Lower lobe of right lung (tissue), 2 donors: ENCODE data around the gene FASN. TPM values are rescaled to one million over a fixed set of nuclear protein-coding genes. Genes with fewer than 3 reads are reported as not detected.
A peak's percentile ranks its signal among the peaks of the same experiment; 100 is the strongest.

Experiments
- ATAC-seq, 2 donors: fragments of 200-7000 bp; cut with Tn5 transposase; one replicate each; pipeline ENCODE4 v1.9.1; 2020 to 2022; ENCODE audit warnings: mild to moderate bottlenecking in 2 of 2, moderate library complexity in 2 of 2
- DNase-seq: peaks from one replicate; pipeline ENCODE4 v3.0.0-alpha.2; 2020
- H3K27ac ChIP-seq: fragments of 200-600 bp; one replicate; pipeline ENCODE4 v1.8.0; 2022
- H3K27me3 ChIP-seq: fragments of 200-600 bp; one replicate; pipeline ENCODE4 v1.8.0; 2022; ENCODE audit warnings: low read depth
- H3K36me3 ChIP-seq: fragments of 200-600 bp; one replicate; pipeline ENCODE4 v1.8.0; 2022; ENCODE audit warnings: mild to moderate bottlenecking
- H3K4me1 ChIP-seq: fragments of 200-600 bp; one replicate; pipeline ENCODE4 v1.8.0; 2022
- H3K4me3 ChIP-seq: fragments of 200-600 bp; one replicate; pipeline ENCODE4 v1.8.0; 2022; ENCODE audit warnings: mild to moderate bottlenecking
- H3K9me3 ChIP-seq: fragments of 200-600 bp; one replicate; pipeline ENCODE4 v1.8.0; 2022
- intact Hi-C: fragments of 100-400 bp; cut with DNase I; formaldehyde crosslinking; loops from one replicate; pipeline ENCODE4 v1.11.0; 2022
- total RNA-seq: library from RNA; stranded (reverse); fragmentation: NEBNext Ultra II Directional; extraction: Animal tissue kit (Norgen Biotek cat#: 25700); gene quantifications from one replicate; pipeline ENCODE4 v1.2.1, GENCODE V29; 2021
- TF ChIP-seq, protein P1 (sequence below): fragments of 200-600 bp; IDR thresholded peaks from one replicate; pipeline ENCODE4 v1.8.0; 2022; ENCODE audit warnings: antibody characterized with exemption, mild to moderate bottlenecking
- donor health status: DM: no; HTN: yes; CAD: no; lungs with severe emphysema.

Gene FASN
- total RNA-seq, 1 donor from 2014 or later, result 302 TPM

DNA sequence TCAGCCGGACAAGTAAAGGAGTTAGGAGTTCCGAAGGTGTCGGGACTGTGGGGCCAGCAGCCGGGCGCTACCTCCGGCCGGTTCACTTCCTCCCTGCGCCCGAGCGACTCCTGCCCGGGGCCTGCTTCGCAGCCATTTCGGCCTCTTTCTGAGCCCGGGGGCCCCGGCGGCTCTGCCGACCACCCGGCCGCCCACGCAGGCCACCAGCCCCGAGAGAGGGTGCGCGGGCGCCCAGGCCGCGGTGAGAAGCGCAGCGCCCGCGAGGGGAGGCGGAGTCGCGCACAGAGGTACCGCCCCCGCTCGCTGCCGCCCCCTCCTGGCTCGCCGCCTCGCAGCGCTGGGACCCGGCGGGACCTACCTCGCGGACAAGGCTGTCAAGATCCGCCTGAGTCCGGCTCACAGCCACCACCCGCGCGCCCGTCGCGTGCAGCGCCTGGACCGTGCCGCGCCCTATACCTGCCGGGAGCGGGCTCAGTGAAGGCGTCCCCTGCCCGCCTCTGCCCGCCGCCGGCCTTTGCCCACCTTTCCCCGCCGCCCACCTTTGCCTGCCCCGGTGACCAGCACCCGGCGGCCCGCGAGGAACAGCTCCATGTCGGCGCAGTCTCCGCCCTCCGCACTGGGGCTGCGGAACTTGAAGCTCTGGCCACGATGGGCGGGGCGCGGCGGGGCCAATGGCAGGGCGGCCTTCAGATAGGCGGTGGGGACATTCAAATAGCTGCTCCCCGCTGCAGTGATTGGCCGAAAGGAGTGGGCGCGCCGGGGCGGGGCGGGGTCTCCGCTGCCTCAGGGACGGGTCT lies 60.7 kb downstream of the FASN start, which contains the start of gene DCXR:
DCXR (minus strand) TSS at position 606 of the 797 bp plus-strand sequence; CDS start at position 591, 15 bp downstream.
- intact Hi-C loops, result no loop called here
- H3K36me3 ChIP-seq, result no peaks in the 10 kb centered on the region
- peak within 1 kb of the TSS; percentile 97 for H3K27ac ChIP-seq
- DNase-seq, result peak; percentile 98
- peak within 1 kb of the TSS; percentile 76 for H3K4me3 ChIP-seq
- H3K4me1 ChIP-seq, result peaks cover 29% of the 10 kb centered on the region
- TF ChIP-seq, protein P1, sequence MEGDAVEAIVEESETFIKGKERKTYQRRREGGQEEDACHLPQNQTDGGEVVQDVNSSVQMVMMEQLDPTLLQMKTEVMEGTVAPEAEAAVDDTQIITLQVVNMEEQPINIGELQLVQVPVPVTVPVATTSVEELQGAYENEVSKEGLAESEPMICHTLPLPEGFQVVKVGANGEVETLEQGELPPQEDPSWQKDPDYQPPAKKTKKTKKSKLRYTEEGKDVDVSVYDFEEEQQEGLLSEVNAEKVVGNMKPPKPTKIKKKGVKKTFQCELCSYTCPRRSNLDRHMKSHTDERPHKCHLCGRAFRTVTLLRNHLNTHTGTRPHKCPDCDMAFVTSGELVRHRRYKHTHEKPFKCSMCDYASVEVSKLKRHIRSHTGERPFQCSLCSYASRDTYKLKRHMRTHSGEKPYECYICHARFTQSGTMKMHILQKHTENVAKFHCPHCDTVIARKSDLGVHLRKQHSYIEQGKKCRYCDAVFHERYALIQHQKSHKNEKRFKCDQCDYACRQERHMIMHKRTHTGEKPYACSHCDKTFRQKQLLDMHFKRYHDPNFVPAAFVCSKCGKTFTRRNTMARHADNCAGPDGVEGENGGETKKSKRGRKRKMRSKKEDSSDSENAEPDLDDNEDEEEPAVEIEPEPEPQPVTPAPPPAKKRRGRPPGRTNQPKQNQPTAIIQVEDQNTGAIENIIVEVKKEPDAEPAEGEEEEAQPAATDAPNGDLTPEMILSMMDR, result peak; percentile 83
- peaks cover 4% of the 10 kb centered on the region for H3K27me3 ChIP-seq
- H3K9me3 ChIP-seq, result no peaks in the 10 kb centered on the region
- peak; percentile 97 to 98 for ATAC-seq

DNA sequence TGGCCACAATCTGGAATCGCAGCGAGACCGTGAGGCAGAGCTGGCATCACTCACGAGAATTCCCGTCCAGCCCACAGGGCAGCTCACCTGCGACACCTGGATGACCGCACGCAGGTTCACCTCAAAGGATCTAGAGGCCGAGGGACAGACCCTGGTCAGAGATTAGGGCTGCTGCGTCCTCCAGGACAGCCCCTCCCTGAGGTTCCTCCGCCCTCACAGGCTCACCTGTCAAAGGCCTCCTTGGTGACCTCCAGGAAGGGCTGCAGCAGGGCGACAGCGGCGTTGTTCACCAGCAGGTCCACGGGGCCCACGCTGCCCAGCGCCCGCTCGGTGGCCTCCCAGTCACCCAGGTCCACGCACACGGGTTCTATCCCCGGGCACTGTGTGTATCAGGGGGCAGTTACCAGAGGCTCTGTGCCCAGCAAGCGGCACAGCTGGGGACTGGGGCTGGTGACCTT lies 61.4 kb downstream of the FASN start:
- H3K27ac ChIP-seq, result peak overlapping the region; percentile 97
- H3K4me1 ChIP-seq, result peaks cover 34% of the 10 kb centered on the region
- TF ChIP-seq, protein P1, result no peak
- no peaks in the 10 kb centered on the region for H3K9me3 ChIP-seq
- peaks cover 8% of the 10 kb centered on the region for H3K27me3 ChIP-seq
- no peak for DNase-seq
- peak overlapping the region; percentile 76 for H3K4me3 ChIP-seq
- peak in 1 of 2 donors; percentile 2 for ATAC-seq
- intact Hi-C loops, result no loop called here
- no peaks in the 10 kb centered on the region for H3K36me3 ChIP-seq

DNA sequence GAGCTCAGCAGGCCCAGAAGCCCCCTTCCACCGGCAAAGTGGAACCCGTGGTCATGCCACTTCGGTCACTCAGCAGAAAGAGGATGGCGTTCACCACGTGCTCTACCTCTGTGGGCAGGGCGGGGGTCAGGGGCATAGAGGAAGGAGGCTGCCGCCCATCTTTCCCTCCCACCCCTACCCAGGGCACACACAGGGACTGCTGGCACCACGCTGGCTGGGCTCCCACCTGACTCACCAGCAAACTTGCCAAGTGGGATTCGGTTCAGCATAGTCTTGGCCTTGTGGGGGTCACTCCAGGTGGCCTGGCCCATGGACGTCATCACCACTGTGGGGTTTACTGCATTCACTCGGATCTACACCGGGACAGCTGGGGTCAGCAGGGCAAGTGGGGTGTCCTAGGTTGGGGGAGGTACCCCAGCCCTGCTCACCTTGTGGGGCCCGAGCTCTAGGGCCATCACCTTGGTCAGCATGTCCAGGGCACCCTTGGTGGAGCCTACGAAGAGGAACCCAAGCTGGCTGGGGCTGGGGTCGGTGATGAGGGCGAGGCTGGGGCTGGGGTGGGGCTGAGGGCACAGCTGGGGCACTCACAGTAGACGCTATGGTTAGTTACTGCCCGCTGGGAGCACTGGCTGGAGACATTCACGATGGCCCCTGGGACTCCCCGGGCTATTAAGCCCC lies 61.9 kb downstream of the FASN start:
- TF ChIP-seq, protein P1, result no peak
- peak overlapping the region; percentile 97 for H3K27ac ChIP-seq
- ATAC-seq, result no peak
- no peaks in the 10 kb centered on the region for H3K9me3 ChIP-seq
- H3K27me3 ChIP-seq, result peaks cover 8% of the 10 kb centered on the region
- peak overlapping the region; percentile 76 for H3K4me3 ChIP-seq
- no peaks in the 10 kb centered on the region for H3K36me3 ChIP-seq
- peaks cover 34% of the 10 kb centered on the region for H3K4me1 ChIP-seq
- no peak for DNase-seq
- intact Hi-C loops, result no loop called here

DNA sequence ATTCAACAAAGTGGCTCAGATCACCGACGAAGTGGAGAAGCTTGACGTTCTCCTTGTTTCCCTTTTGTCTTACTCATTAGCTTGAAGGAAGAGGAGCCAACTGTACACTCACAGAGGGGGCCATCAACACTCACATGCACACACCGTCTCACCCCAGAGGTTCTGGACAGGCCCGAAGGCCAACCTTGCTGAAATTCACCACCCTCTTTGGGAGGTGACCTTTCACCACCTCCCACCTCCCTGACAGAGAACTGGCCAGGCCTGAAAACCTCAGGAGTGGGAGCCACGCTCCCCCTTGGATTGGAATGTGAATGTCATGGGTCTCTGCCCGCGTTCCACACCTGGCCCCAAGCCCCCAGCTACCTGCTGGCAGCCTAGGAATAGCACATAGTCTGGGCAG lies 62.5 kb downstream of the FASN start:
- Histone ChIP-seq H3K4me1 (peaks cover 38% of the 10 kb centered on the region), H3K9me3 (no peaks in the 10 kb centered on the region), H3K4me3 (no peak overlapping the region), H3K27ac (no peak overlapping the region), H3K36me3 (no peaks in the 10 kb centered on the region), H3K27me3 (peaks cover 8% of the 10 kb centered on the region)
- intact Hi-C loops, result no loop called here
- no peak for DNase-seq
- no peak for ATAC-seq
- TF ChIP-seq, protein P1, result no peak

DNA sequence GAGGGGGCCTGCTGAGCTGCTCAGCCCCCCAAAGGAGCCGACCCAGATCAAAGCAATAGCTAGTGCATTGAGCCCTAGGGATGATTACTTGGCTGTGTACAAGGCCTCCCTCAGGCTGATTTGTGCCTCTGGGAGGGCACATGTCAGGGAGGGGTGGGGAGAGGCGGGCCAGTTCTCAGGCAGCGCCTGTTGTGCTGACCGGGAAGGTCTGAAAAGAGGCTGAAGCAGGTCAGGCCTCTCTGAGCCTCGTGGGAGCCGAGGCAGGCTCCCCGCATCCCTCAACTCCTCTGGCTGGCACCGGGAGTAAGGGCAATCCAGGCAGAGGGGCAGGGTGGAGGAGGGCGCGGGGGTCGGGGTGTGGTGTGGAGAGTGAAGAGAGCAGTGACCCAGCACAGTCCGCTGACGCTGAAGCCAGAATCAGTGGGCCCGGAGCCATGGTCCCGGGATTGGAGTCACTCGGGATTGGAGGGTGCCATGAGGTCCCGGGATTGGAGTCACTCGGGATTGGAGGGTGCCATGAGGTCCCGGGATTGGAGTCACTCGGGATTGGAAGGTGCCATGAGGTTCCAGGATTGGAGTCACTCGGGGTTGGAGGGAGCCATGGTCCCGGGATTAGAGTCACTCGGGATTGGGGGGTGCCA lies 63.5 kb downstream of the FASN start:
- intact Hi-C loops, result no loop called here
- TF ChIP-seq, protein P1, result no peak
- no peak for ATAC-seq
- no peak for DNase-seq
- Histone ChIP-seq H3K27ac (no peak overlapping the region), H3K27me3 (peaks cover 8% of the 10 kb centered on the region), H3K9me3 (no peaks in the 10 kb centered on the region), H3K36me3 (no peaks in the 10 kb centered on the region), H3K4me1 (peaks cover 45% of the 10 kb centered on the region), H3K4me3 (no peak overlapping the region)
